HCT116 (cell line): Measurements from ENCODE around the gene GRID2.

Source experiments
- CTCF ChIP-seq, 3 experiments: fragments of 200-600 bp in 1 of 3; sonication (generic) in 1 of 3; IDR thresholded peaks in 2 of 3; conservative IDR thresholded peaks in 1 of 3; 2 replicates each; pipeline ENCODE4 v1.5.1; 2012 to 2017; ENCODE audit warnings: low read depth in 2 of 3, low read length in 2 of 3, antibody characterized with exemption in 1 of 3, borderline replicate concordance in 1 of 3, control low read depth in 1 of 3, mild to moderate bottlenecking in 1 of 3, mixed read lengths in 1 of 3, mixed run types in 1 of 3, moderate library complexity in 1 of 3; ENCODE audit not compliant: insufficient read depth in 1 of 3
- POLR2A ChIP-seq: IDR thresholded peaks from 2 replicates; pipeline ENCODE4 v1.7.0; 2011; ENCODE audit warnings: borderline replicate concordance; ENCODE audit not compliant: insufficient read depth, insufficient read length; ENCODE audit errors: extremely low read depth
- ZNF274 ChIP-seq: fragments of 200-500 bp; sonication (Bioruptor generic); IDR thresholded peaks from 2 replicates; pipeline ENCODE4 v1.6.1; 2014; ENCODE audit warnings: mild to moderate bottlenecking, low read depth, low read length, inconsistent platforms

GRCh38 chr4:92952897-92953296, 649.1 kb downstream of the GRID2 start:
- TF ChIP-seq CTCF (IDR thresholded peaks at IDR 0.05 in 2 of 3, conservative IDR thresholded peaks at IDR 0.05 in 1 of 3; ENCODE audit: borderline replicate concordance in 1 of 3, insufficient read depth in 1 of 3, low read depth in 2 of 3, low read length in 2 of 3) (no peak), ZNF274 (no peak), POLR2A (no peak)
